ENCODE data around the gene PRSS8. TPM values are rescaled to one million over a fixed set of nuclear protein-coding genes. Genes with fewer than 3 reads are reported as not detected.

PRSS8 gene
- total and polyA plus RNA-seq, 2 donors from 2014 or later: 64.6 to 187 TPM

GRCh38 chr16:31182391-31182790 is 46.9 kb upstream of the PRSS8 start:
- FAIRE-seq (no peak), DNase-seq (no peak)
- Histone ChIP-seq H3K36me3 (ENCODE audit: control insufficient read depth in 2 of 3, insufficient read depth in 3 of 3, low read length in 3 of 3) (peaks cover 20 to 46% (median 38%) of the 10 kb centered on the region in 3 donors), H3K4me3 (ENCODE audit: low read length in 3 of 3) (peak overlapping the region; percentile 21 to 44 (median 25)), H3K9me3 (ENCODE audit: control insufficient read depth in 2 of 3, insufficient read depth in 1 of 3, low read length in 3 of 3) (no peaks in the 10 kb centered on the region), H3K4me1 (ENCODE audit: control insufficient read depth in 2 of 3, insufficient read depth in 2 of 3, low read depth in 1 of 3, low read length in 3 of 3) (peaks cover 3 to 19% (median 15%) of the 10 kb centered on the region in 3 donors), H3K9ac (ENCODE audit: low read length in 3 of 3) (peak overlapping the region; percentile 11 to 46 (median 14)), H3K27me3 (ENCODE audit: control insufficient read depth, insufficient read depth, low read length) (no peaks in the 10 kb centered on the region), H3K27ac (ENCODE audit: low read depth in 2 of 2, low read length in 2 of 2) (no peak overlapping the region)
- intact Hi-C loops (cut with DNase I): no loop called here
- TF ChIP-seq, protein P1, sequence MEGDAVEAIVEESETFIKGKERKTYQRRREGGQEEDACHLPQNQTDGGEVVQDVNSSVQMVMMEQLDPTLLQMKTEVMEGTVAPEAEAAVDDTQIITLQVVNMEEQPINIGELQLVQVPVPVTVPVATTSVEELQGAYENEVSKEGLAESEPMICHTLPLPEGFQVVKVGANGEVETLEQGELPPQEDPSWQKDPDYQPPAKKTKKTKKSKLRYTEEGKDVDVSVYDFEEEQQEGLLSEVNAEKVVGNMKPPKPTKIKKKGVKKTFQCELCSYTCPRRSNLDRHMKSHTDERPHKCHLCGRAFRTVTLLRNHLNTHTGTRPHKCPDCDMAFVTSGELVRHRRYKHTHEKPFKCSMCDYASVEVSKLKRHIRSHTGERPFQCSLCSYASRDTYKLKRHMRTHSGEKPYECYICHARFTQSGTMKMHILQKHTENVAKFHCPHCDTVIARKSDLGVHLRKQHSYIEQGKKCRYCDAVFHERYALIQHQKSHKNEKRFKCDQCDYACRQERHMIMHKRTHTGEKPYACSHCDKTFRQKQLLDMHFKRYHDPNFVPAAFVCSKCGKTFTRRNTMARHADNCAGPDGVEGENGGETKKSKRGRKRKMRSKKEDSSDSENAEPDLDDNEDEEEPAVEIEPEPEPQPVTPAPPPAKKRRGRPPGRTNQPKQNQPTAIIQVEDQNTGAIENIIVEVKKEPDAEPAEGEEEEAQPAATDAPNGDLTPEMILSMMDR (IDR thresholded peaks at IDR 0.05; ENCODE audit: borderline replicate concordance, extremely low read depth, insufficient read depth): no peak

GRCh38 chr16:31181102-31181830 is 45.7 kb upstream of the PRSS8 start:
- Histone ChIP-seq H3K36me3 (ENCODE audit: control insufficient read depth in 2 of 3, insufficient read depth in 3 of 3, low read length in 3 of 3) (peaks cover 11 to 35% (median 27%) of the 10 kb centered on the region in 3 donors), H3K9ac (ENCODE audit: low read length in 3 of 3) (peak overlapping the region; percentile 37 to 93 (median 47)), H3K27me3 (ENCODE audit: control insufficient read depth, insufficient read depth, low read length) (no peaks in the 10 kb centered on the region), H3K4me3 (ENCODE audit: low read length in 3 of 3) (peak overlapping the region; percentile 80 to 89 (median 83)), H3K27ac (ENCODE audit: low read depth in 2 of 2, low read length in 2 of 2) (peak overlapping the region; percentile 96 to 99), H3K4me1 (ENCODE audit: control insufficient read depth in 2 of 3, insufficient read depth in 2 of 3, low read depth in 1 of 3, low read length in 3 of 3) (peaks cover 3 to 19% (median 15%) of the 10 kb centered on the region in 3 donors), H3K9me3 (ENCODE audit: control insufficient read depth in 2 of 3, insufficient read depth in 1 of 3, low read length in 3 of 3) (no peaks in the 10 kb centered on the region)
- intact Hi-C loops (cut with DNase I): no loop called here
- TF ChIP-seq, protein P1 (IDR thresholded peaks at IDR 0.05; ENCODE audit: borderline replicate concordance, extremely low read depth, insufficient read depth): no peak
- FAIRE-seq (no peak), DNase-seq (peak; percentile 23 to 77 (median 64))

GRCh38 chr16:31179747-31180459 is 44.4 kb upstream of the PRSS8 start, which contains the start of gene FUS:
Gene FUS, plus strand, starts transcription at chr16:31180139. Its CDS starts 76 bp downstream, at chr16:31180215.
- Histone ChIP-seq H3K27ac (ENCODE audit: low read depth in 2 of 2, low read length in 2 of 2) (peak within 1 kb of the TSS; percentile 96 to 99), H3K9me3 (ENCODE audit: control insufficient read depth in 2 of 3, insufficient read depth in 1 of 3, low read length in 3 of 3) (no peaks in the 10 kb centered on the region), H3K27me3 (ENCODE audit: control insufficient read depth, insufficient read depth, low read length) (no peaks in the 10 kb centered on the region), H3K9ac (ENCODE audit: low read length in 3 of 3) (peak within 1 kb of the TSS; percentile 74 to 93 (median 77)), H3K36me3 (ENCODE audit: control insufficient read depth in 2 of 3, insufficient read depth in 3 of 3, low read length in 3 of 3) (peaks cover 3 to 22% (median 14%) of the 10 kb centered on the region in 3 donors), H3K4me1 (ENCODE audit: control insufficient read depth in 2 of 3, insufficient read depth in 2 of 3, low read depth in 1 of 3, low read length in 3 of 3) (peaks cover 3 to 19% (median 15%) of the 10 kb centered on the region in 3 donors), H3K4me3 (ENCODE audit: low read length in 3 of 3) (peak within 1 kb of the TSS; percentile 80 to 89 (median 83))
- DNase-seq (peak; percentile 92 to 98 (median 97)), FAIRE-seq (no peak)
- intact Hi-C loops (cut with DNase I): no loop called here
- TF ChIP-seq, protein P1 (IDR thresholded peaks at IDR 0.05; ENCODE audit: borderline replicate concordance, extremely low read depth, insufficient read depth): peak; percentile 1

Measured in kidney (tissue), 14 donors.